CD4-positive, alpha-beta T cell (primary cell): Measurements from ENCODE around the gene GATA5. TPM values are rescaled to one million over a fixed set of nuclear protein-coding genes. Genes with fewer than 3 reads are reported as not detected.
"Not testable (repeated sequence)": the region's sequence is repeated elsewhere in the genome, so short reads cannot be mapped to it uniquely, and the experiment has no call there.

Source experiments
- ATAC-seq: fragments of 200-7000 bp; cut with Tn5 transposase; one replicate; pipeline ENCODE4 v1.10.0; 2022; ENCODE audit warnings: mild to moderate bottlenecking; ENCODE audit not compliant: poor library complexity
- CTCF ChIA-PET: fragments of 350-600 bp; sonication (Branson Sonifier 250); formaldehyde crosslinking; loops from one replicate; lab custom pipeline; 2021; ENCODE audit warnings: antibody characterized with exemption, inconsistent platforms; lab: Charles Lee
- POLR2A ChIA-PET: fragments of 350-600 bp; sonication (Branson Sonifier 250); formaldehyde crosslinking; loops from one replicate; lab custom pipeline; 2021; ENCODE audit warnings: antibody characterized with exemption, inconsistent platforms; lab: Charles Lee
- DNase-seq, 14 experiments: peaks; one replicate each; pipeline ENCODE4 v3.0.0-alpha.2; 2013 to 2020; ENCODE audit warnings: mixed read lengths in 2 of 14
- H3K27ac ChIP-seq, 2 donors: one replicate each; pipeline versions ENCODE4 v1.5.1 to v1.7.0; 2013; ENCODE audit warnings: low read length in 2 of 2, low read depth in 1 of 2, mild to moderate bottlenecking in 1 of 2
- H3K27me3 ChIP-seq, 2 experiments: 1 replicate in 1 of 2; 2 replicates in 1 of 2; pipeline versions ENCODE4 v1.6.1 to v1.7.0; 2013; ENCODE audit warnings: low read length in 2 of 2, control low read depth in 1 of 2, mild to moderate bottlenecking in 1 of 2, moderate library complexity in 1 of 2; ENCODE audit not compliant: insufficient read depth in 2 of 2, control insufficient read depth in 1 of 2
- H3K36me3 ChIP-seq: one replicate; pipeline ENCODE4 v1.6.1; 2013; ENCODE audit warnings: low read length, control low read depth; ENCODE audit not compliant: insufficient read depth
- H3K4me1 ChIP-seq: one replicate; pipeline ENCODE4 v1.6.1; 2013; ENCODE audit warnings: low read length, control low read depth; ENCODE audit not compliant: insufficient read depth
- H3K4me3 ChIP-seq: one replicate; pipeline ENCODE4 v1.5.1; 2013; ENCODE audit warnings: mild to moderate bottlenecking, low read length, moderate library complexity
- H3K9me3 ChIP-seq, 2 experiments: 1 replicate in 1 of 2; 2 replicates in 1 of 2; pipeline versions ENCODE4 v1.6.1 to v1.7.0; 2013; ENCODE audit warnings: low read length in 2 of 2, mild to moderate bottlenecking in 2 of 2, control low read depth in 1 of 2, moderate library complexity in 1 of 2; ENCODE audit not compliant: control insufficient read depth in 1 of 2, insufficient read depth in 1 of 2
- H3K27ac Mint-ChIP-seq: one replicate; pipeline ENCODE4 v1.8.0; 2020; ENCODE audit warnings: mixed read lengths
- H3K27me3 Mint-ChIP-seq: one replicate; pipeline ENCODE4 v1.8.0; 2021; ENCODE audit warnings: mixed read lengths
- H3K36me3 Mint-ChIP-seq: one replicate; pipeline ENCODE4 v1.8.0; 2021; ENCODE audit warnings: low read depth, mixed read lengths
- H3K4me1 Mint-ChIP-seq: one replicate; pipeline ENCODE4 v1.8.0; 2021; ENCODE audit warnings: low read depth, mixed read lengths
- H3K4me3 Mint-ChIP-seq: one replicate; pipeline ENCODE4 v1.8.0; 2020; ENCODE audit warnings: mild to moderate bottlenecking, mixed read lengths
- H3K9me3 Mint-ChIP-seq: one replicate; pipeline ENCODE4 v1.8.0; 2020; ENCODE audit warnings: mixed read lengths
- intact Hi-C, 2 experiments: fragments of 100-400 bp; cut with DNase I in 1 of 2; cut with micrococcal nuclease in 1 of 2; formaldehyde crosslinking; loops; one replicate each; pipeline versions ENCODE4 v1.15.1 to v1.9.0; 2023 to 2025; cut with DNase I, micrococcal nuclease
- total RNA-seq, 174 experiments: library from RNA in 2 of 174; stranded (reverse) in 2 of 174; gene quantifications; one replicate each; pipeline ENCODE4 v1.2.3 and lab custom pipeline; 2021 to 2026
- TF ChIP-seq, protein P1 (sequence below): fragments of 200-600 bp; IDR thresholded peaks from one replicate; pipeline ENCODE4 v1.8.0; 2022; ENCODE audit warnings: antibody characterized with exemption, mild to moderate bottlenecking

Gene GATA5
- total RNA-seq, 2 experiments from 2014 or later, result not detected

DNA sequence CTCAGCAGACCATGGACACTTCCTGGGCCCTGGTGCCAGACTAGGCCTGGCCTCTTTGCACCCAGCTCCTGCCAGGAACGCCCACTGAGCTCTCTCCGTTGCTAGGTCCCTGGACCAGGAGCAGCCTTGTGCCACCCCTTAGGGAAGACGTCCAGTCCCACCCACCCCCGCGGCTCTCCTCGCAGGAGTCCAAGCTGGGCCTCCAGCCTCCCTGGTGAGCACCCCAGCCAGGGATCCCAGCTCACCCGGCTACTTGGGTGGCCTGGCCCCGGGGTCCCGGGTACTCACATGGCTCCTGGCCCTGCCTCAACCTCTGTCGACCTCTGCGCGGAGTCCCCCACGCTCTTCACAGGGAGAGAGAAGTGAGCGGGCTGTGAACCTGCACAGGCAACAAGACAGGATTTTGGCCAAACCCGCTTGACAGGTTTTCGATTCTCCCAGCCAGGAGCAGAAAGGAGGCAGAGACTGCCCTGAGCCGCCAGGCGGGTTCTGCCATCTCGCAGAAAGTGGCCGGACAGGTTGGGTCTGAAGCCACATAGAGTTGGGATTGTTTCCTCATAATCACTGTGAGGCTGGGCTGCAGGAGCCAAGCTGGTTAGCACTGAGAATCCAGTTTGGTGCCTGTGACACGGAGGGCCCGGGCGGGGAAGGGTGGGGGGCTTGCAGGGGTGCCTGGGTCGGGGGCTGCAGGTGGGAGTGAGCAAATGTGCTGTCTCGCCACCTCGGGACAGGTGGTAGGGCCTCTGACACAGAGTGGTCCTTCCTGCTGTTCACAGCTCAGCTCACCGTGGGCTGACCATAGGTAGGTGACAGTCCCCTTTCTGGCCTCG, 48.4 kb downstream of the GATA5 start, which contains the start of gene RBBP8NL:
TSS of gene RBBP8NL (minus strand) at position 368 of the 830 bp plus-strand sequence. CDS start 7,892 bp downstream, outside the sequence.
- H3K27ac Mint-ChIP-seq, result no peak within 1 kb of the TSS
- ChIA-PET POLR2A (no interaction called here), CTCF (no interaction called here)
- H3K27ac ChIP-seq, result no peak within 1 kb of the TSS
- H3K9me3 Mint-ChIP-seq, result no peaks in the 10 kb centered on the region
- H3K4me3 ChIP-seq, result no peak within 1 kb of the TSS
- H3K9me3 ChIP-seq, result peaks cover 0 to 6% of the 10 kb centered on the region in 2 experiments
- peaks cover 0 to 7% of the 10 kb centered on the region in 2 experiments for H3K27me3 ChIP-seq
- no peaks in the 10 kb centered on the region for H3K4me1 ChIP-seq
- H3K4me3 Mint-ChIP-seq, result no peak within 1 kb of the TSS
- H3K36me3 Mint-ChIP-seq, result no peaks in the 10 kb centered on the region
- ATAC-seq, result no peak
- peaks cover 10% of the 10 kb centered on the region for H3K27me3 Mint-ChIP-seq
- H3K4me1 Mint-ChIP-seq, result no peaks in the 10 kb centered on the region
- no peaks in the 10 kb centered on the region for H3K36me3 ChIP-seq
- intact Hi-C loops, result no loop called here
- DNase-seq, result no peak
- TF ChIP-seq, protein P1, sequence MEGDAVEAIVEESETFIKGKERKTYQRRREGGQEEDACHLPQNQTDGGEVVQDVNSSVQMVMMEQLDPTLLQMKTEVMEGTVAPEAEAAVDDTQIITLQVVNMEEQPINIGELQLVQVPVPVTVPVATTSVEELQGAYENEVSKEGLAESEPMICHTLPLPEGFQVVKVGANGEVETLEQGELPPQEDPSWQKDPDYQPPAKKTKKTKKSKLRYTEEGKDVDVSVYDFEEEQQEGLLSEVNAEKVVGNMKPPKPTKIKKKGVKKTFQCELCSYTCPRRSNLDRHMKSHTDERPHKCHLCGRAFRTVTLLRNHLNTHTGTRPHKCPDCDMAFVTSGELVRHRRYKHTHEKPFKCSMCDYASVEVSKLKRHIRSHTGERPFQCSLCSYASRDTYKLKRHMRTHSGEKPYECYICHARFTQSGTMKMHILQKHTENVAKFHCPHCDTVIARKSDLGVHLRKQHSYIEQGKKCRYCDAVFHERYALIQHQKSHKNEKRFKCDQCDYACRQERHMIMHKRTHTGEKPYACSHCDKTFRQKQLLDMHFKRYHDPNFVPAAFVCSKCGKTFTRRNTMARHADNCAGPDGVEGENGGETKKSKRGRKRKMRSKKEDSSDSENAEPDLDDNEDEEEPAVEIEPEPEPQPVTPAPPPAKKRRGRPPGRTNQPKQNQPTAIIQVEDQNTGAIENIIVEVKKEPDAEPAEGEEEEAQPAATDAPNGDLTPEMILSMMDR, result no peak

DNA sequence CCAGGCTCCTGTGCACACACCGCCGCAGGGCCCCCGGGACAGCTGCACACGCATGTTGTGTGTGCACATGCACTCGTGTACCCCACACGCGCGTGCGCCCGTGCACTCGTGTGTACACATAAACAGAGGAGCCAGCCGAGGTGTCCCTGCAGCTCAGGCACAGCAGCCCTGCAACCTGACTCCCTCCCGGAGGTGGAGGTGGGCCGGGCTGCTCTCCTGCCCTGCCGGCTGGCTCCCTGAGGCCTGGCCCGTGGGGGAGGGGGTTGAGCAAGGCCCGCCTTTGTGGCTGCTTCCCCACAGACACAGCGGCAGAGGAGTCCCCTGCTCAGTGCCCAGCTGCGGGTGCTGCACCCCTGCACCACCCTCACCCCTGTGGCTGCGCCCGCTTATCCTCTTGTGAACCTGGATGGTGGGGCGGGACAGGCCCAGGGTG, 49.1 kb downstream of the GATA5 start:
- no peaks in the 10 kb centered on the region for H3K4me1 ChIP-seq
- H3K4me3 Mint-ChIP-seq, result no peak overlapping the region
- DNase-seq (no peak), ATAC-seq (no peak)
- H3K27me3 ChIP-seq, result peaks cover 0 to 7% of the 10 kb centered on the region in 2 experiments
- H3K4me1 Mint-ChIP-seq, result no peaks in the 10 kb centered on the region
- H3K36me3 Mint-ChIP-seq, result no peaks in the 10 kb centered on the region
- intact Hi-C loops, result no loop called here
- H3K9me3 Mint-ChIP-seq, result no peaks in the 10 kb centered on the region
- H3K4me3 ChIP-seq, result no peak overlapping the region
- CTCF ChIA-PET, result no interaction called here
- no peak overlapping the region for H3K27ac ChIP-seq
- peaks cover 0 to 6% of the 10 kb centered on the region in 2 experiments for H3K9me3 ChIP-seq
- no peaks in the 10 kb centered on the region for H3K36me3 ChIP-seq
- H3K27ac Mint-ChIP-seq, result no peak overlapping the region
- peaks cover 9% of the 10 kb centered on the region for H3K27me3 Mint-ChIP-seq
- TF ChIP-seq, protein P1, result no peak
- POLR2A ChIA-PET, result no interaction called here

DNA sequence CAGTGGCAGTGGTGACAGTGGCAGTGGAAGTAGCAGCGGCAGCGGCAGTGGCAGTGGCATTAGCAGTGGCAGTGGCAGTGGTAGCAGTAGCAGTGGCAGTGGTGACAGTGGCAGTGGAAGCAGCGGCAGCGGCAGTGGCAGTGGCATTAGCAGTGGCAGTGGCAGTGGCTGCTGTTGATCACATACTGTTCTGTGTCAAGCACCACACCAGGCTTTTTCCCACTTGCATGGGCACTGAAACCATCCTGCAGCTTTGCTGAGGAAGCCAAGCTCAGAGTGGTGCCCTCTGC, 49.8 kb downstream of the GATA5 start:
- H3K27me3 ChIP-seq, ATAC-seq, H3K27ac Mint-ChIP-seq, DNase-seq, H3K4me3 ChIP-seq, H3K27me3 Mint-ChIP-seq, POLR2A ChIA-PET, H3K4me1 Mint-ChIP-seq, H3K4me1 ChIP-seq, H3K27ac ChIP-seq, H3K9me3 ChIP-seq, intact Hi-C loops, H3K4me3 Mint-ChIP-seq, H3K36me3 Mint-ChIP-seq, CTCF ChIA-PET, H3K9me3 Mint-ChIP-seq, H3K36me3 ChIP-seq: not testable (repeated sequence)
